ENCODE data around the gene ZMPSTE24. TPM values are rescaled to one million over a fixed set of nuclear protein-coding genes. Genes with fewer than 3 reads are reported as not detected.
"Not testable (repeated sequence)": the region's sequence is repeated elsewhere in the genome, so short reads cannot be mapped to it uniquely, and the experiment has no call there.

ZMPSTE24 gene
- total RNA-seq, 2 experiments from 2014 or later = 20.6 to 21.2 TPM

- no peaks in the 10 kb centered on the region for H3K9me3 Mint-ChIP-seq
- no peak for ATAC-seq (ENCODE audit: low read depth)
- peaks cover 19% of the 10 kb centered on the region for H3K4me1 Mint-ChIP-seq
- no peak overlapping the region for H3K4me3 Mint-ChIP-seq
- DNase-seq = no peak
- H3K36me3 Mint-ChIP-seq = no peaks in the 10 kb centered on the region
- POLR2A ChIA-PET = interaction anchor here (0.7 kb wide), 1 partner anchor 63 kb away, joined by 3 read pairs; no protein-coding TSS in a partner anchor
- H3K27ac Mint-ChIP-seq = no peak overlapping the region
- peaks cover 35% of the 10 kb centered on the region for H3K27me3 Mint-ChIP-seq
Measured at GRCh38 chr1:40318476-40318875, 60.4 kb downstream of the ZMPSTE24 start.

DNA sequence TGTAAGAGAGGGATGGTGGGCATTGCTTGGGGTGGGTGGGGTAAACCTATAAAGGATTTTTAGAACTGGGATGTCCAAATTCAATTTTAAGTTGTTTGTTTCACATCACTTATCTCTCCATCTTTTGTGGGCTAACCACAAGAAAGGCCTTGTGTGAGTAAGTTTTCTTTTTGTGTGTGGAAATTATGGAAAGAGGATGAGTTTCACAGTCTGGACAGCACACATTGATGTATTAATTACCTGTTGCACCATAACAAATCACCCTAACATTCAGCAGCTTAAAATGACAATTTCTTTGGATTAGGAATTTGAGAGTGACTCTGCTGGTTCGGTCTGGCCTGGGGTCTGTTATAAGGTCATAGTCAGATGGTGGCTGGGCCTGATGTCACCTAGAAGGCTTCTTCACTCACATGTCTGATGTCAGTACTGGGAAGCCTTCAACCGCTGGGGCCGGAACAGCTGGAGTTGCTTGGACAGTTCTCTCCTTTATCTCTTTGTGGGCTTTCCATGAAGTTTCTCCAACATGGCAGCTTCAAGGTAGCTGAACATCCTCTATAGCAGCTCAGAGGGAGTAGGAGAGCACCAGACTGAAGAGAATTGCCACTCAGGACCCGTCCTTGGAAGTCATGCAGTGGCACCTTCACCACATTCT, 61.1 kb downstream of the ZMPSTE24 start:
- Mint-ChIP-seq H3K9me3 (no peaks in the 10 kb centered on the region), H3K4me3 (no peak overlapping the region), H3K4me1 (peaks cover 17% of the 10 kb centered on the region), H3K36me3 (no peaks in the 10 kb centered on the region), H3K27me3 (peaks cover 35% of the 10 kb centered on the region), H3K27ac (no peak overlapping the region)
- no peak for DNase-seq
- POLR2A ChIA-PET = interaction anchor here (0.7 kb wide), 1 partner anchor 62 kb away, joined by 3 read pairs; no protein-coding TSS in a partner anchor
- ATAC-seq (ENCODE audit: low read depth) = no peak

DNA sequence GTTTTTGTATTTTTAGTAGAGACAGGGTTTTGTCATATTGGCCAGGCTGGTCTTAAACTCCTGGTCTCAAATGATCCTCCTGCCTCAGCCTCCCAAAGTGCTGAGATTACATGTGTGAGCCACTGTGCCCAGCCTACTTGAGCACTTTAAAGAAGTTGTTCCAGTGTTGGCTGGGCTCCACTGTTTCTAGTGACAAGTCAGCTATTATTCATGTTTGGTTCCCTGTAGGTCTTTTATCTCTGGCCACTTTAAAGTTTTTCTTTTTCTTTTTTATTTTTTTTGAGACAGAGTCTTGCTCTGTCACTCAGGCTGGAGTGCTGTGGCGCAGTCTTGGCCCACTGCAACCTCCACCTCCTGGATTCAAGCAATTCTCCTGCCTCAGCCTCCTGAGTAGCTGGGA, 73.4 kb downstream of the ZMPSTE24 start:
- POLR2A ChIA-PET; DNase-seq; H3K9me3 Mint-ChIP-seq; H3K27ac Mint-ChIP-seq; H3K36me3 Mint-ChIP-seq; H3K4me3 Mint-ChIP-seq; ATAC-seq (ENCODE audit: low read depth); H3K4me1 Mint-ChIP-seq: not testable (repeated sequence)
- H3K27me3 Mint-ChIP-seq = peaks cover 12% of the 10 kb centered on the region

DNA sequence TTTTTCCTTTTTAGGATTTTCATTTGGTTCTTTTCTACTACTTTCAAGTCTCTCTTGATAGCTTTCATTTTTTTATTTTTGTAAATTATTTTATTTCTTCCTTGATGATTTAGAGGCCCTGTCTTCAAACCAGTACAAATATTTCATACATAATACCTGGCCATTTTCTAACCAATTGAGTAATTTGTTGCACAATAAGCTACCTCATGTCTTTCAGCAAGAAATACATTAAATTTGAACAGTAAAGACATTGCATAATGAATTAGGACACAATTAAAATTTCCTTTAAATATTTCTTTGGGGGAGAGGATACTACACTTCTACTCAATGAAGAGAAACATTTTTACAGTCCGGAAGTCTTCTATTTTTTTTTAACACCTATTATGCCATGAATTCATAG, 74.7 kb downstream of the ZMPSTE24 start:
- H3K36me3 Mint-ChIP-seq = no peaks in the 10 kb centered on the region
- DNase-seq (no peak), ATAC-seq (ENCODE audit: low read depth) (no peak)
- H3K9me3 Mint-ChIP-seq = peaks cover 3% of the 10 kb centered on the region
- H3K27me3 Mint-ChIP-seq = peaks cover 12% of the 10 kb centered on the region
- peaks cover 2% of the 10 kb centered on the region for H3K4me1 Mint-ChIP-seq
- H3K4me3 Mint-ChIP-seq = no peak overlapping the region
- H3K27ac Mint-ChIP-seq = no peak overlapping the region
- POLR2A ChIA-PET = no interaction called here

DNA sequence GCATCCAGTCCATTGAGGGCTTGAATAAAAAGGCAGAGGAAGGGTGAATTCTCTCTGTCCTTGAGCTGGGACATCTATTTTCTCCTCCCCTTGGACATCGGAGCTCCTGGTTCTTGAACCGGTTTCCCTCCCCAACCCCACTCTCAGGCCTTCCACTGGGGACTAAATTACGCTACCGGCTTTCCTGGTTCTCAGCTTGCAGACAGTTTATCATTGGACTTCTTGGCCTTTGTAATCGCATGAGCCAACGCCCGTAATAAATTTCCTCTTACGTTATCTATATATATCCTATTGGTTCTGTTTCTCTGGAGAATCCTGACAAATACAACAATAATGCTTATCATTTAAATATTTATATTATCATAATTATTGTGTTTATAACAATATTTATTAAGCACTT, 79.4 kb downstream of the ZMPSTE24 start:
- Mint-ChIP-seq H3K36me3 (no peaks in the 10 kb centered on the region), H3K4me3 (no peak overlapping the region), H3K4me1 (peaks cover 33% of the 10 kb centered on the region), H3K27me3 (peaks cover 2% of the 10 kb centered on the region), H3K27ac (no peak overlapping the region), H3K9me3 (no peaks in the 10 kb centered on the region)
- no peak for DNase-seq
- POLR2A ChIA-PET = interaction anchor here (1.5 kb wide), 1 partner anchor 67 kb away, joined by 3 read pairs; no protein-coding TSS in a partner anchor
- no peak for ATAC-seq (ENCODE audit: low read depth)

DNA sequence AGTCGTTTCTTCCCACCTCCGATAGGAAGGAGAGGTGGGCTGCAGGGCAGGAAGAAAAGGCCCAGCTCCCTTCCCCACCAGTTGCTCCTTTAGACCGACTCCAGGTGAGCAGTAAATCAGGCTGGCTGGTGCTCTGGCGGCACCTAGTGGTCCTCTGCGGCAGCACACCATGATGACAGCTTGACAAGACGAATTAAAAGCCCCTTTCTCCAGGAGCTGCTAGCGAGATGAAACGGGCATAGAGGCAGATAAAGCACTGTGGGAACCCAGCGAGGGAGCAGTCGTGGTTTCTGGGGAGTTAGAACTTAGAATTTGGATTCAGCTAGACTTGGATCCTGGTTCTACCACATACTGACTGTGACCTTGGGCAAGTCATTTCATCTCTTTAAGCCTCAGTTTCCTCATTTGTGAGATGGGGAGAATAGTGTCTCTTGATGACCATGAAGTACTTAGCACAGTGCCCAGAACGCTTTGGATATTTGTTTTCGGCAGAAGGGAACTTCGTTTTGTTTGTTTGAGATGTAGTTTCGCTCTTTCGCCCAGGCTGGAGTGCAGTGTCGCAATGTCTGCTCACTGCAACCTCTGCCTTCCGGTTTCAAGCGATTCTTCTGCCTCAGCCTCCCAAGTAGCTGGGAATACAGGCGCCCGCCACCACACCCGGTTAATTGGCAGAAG, 80.8 kb downstream of the ZMPSTE24 start:
- Mint-ChIP-seq H3K27me3 (no peaks in the 10 kb centered on the region), H3K36me3 (no peaks in the 10 kb centered on the region), H3K4me1 (peaks cover 38% of the 10 kb centered on the region), H3K9me3 (no peaks in the 10 kb centered on the region), H3K27ac (peak overlapping the region; percentile 67), H3K4me3 (peak overlapping the region; percentile 36)
- POLR2A ChIA-PET = interaction anchor here (0.7 to 1.6 kb wide), 7 partner anchors 24 to 254 kb away, joined by 3 to 4 read pairs (median 3); no protein-coding TSS in a partner anchor
- peak; percentile 92 for DNase-seq
- peak; percentile 87 for ATAC-seq (ENCODE audit: low read depth)

DNA sequence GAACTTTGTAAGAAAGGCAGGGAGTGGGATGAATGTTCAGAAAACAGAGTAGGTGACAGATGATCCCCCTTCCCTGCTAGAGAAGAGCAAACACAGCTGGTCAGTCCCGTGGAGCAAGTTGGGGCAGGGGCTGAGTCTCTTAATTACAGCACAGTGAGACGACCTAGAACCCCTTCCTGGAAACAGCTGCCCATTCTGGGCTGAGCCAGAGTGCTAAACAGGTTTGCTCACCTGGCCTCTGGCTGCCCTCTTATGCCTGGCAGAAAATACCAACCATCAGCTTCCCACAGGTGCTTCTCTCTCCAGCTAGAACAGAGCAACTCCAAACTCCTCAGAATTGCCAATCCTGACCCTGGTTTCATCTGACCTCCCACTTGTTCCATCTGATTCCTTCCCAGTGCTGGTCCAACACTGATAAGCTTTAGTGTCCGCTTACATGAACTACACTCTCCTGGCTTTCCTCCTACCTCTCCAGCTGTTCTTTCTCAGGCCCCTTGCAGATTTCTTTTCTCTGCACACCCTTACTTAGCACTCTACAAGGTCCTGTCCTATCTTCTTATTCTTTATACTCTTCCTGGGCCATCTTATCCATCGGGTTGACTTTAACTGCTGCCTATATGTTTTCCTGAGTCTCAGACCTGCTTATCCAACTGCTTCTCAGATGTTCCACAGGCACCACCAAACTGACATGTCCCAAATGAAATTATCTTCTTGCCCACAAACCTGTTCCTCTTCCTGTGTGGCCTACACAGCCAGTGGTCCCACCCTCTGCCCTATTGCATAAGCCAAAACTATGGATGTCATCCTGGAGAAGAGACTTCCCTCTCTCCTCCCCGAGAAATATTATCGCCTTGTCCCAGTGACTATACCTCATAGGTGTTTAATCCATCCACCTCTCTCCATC, 81.6 kb downstream of the ZMPSTE24 start:
- Mint-ChIP-seq H3K27ac (peak overlapping the region; percentile 47), H3K27me3 (no peaks in the 10 kb centered on the region), H3K4me1 (peaks cover 42% of the 10 kb centered on the region), H3K9me3 (no peaks in the 10 kb centered on the region), H3K36me3 (no peaks in the 10 kb centered on the region), H3K4me3 (no peak overlapping the region)
- DNase-seq (no peak), ATAC-seq (ENCODE audit: low read depth) (no peak)
- POLR2A ChIA-PET = interaction anchor here (1.1 to 1.6 kb wide), 4 partner anchors 49 to 255 kb away, joined by 3 to 4 read pairs (median 4); no protein-coding TSS in a partner anchor

DNA sequence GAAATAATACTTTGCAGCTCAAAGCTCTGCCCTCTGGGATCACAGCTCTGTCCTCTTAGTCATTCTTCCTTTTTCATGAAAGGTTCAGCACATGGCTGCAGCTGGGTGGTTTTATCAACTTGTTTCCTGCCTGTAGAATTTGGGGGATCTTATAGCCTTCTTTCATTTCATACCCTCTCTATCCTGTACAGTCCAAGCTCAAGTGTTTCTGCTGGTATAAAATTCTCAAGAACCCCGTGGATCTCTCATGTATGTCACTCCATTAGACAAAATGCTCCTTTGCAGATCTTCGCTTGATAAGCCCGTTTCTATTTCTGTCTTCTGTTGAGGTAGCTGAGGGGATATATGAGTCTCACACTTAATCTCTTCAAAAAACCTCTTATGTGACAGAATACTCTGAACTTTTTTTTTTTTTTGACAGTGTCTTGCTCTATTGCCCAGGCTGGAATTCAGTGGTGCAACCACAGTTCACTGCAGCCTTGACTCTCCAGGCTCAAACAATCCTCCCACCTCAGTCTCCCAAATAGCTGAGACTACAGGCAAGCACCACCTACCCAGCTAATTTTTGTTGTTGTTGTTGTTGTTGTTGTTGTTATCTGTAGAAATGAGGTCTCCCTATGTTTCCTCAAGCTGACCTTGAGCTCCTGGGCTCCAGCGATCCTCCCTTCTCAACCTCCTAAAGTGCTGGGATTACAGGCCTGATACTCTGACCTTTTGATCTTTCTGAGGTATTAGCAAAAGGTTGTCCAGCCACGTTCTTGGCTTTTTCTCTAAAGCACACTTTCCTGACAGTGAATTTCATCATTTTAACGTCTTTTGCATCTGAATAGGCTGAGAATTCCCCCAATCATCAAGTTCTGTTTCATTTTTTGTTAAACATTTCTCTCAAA, 83.7 kb downstream of the ZMPSTE24 start:
- H3K27me3 Mint-ChIP-seq = no peaks in the 10 kb centered on the region
- POLR2A ChIA-PET = interaction anchor here (0.6 to 1.7 kb wide), 7 partner anchors 32 to 350 kb away, joined by 3 to 6 read pairs (median 5); partner anchors contain the start of genes NFYC, SMAP2 and ZMPSTE24
- DNase-seq (no peak), ATAC-seq (ENCODE audit: low read depth) (no peak)
- peak overlapping the region; percentile 65 for H3K27ac Mint-ChIP-seq
- no peaks in the 10 kb centered on the region for H3K9me3 Mint-ChIP-seq
- peaks cover 46% of the 10 kb centered on the region for H3K4me1 Mint-ChIP-seq
- no peaks in the 10 kb centered on the region for H3K36me3 Mint-ChIP-seq
- H3K4me3 Mint-ChIP-seq = no peak overlapping the region

GRCh38 chr1:40342381-40342717, 84.3 kb downstream of the ZMPSTE24 start:
- not testable (repeated sequence) for H3K36me3 Mint-ChIP-seq; DNase-seq; H3K9me3 Mint-ChIP-seq; ATAC-seq (ENCODE audit: low read depth); H3K4me3 Mint-ChIP-seq; H3K27me3 Mint-ChIP-seq
- POLR2A ChIA-PET = interaction anchor here (0.6 to 1.7 kb wide), 3 partner anchors 31 to 349 kb away, joined by 3 to 5 read pairs (median 5); partner anchors contain the start of genes NFYC and SMAP2
- Mint-ChIP-seq H3K27ac (peak overlapping the region; percentile 65), H3K4me1 (peaks cover 46% of the 10 kb centered on the region)

Other genes with a start within 250 kb of the ZMPSTE24 start
- gene CAP1, start 217.5 kb upstream of the ZMPSTE24 start, total RNA-seq = 100 to 1,000 TPM; 579 to 614 TPM
- 10 to 100 TPM; 71.3 to 74.6 TPM for gene PPT1, start 161.0 kb upstream of the ZMPSTE24 start, total RNA-seq
- gene RLF, start 96.8 kb upstream of the ZMPSTE24 start, total RNA-seq = 10 to 100 TPM; 22.4 to 22.8 TPM
- not detected for gene TMCO2, start 10.3 kb upstream of the ZMPSTE24 start, total RNA-seq
- 1 to 10 TPM; 6.0 to 7.2 TPM for gene COL9A2, start 59.0 kb downstream of the ZMPSTE24 start, total RNA-seq
- gene SMAP2, start 115.5 kb downstream of the ZMPSTE24 start, total RNA-seq = 100 to 1,000 TPM; 133 to 138 TPM
- 1 to 10 TPM; 5.2 to 6.3 TPM for gene ZFP69B, start 192.2 kb downstream of the ZMPSTE24 start, total RNA-seq
- gene ZFP69, start 219.1 kb downstream of the ZMPSTE24 start, total RNA-seq = 1 to 10 TPM; 2.3 to 2.9 TPM

All from activated naive CD8-positive, alpha-beta T cell treated with anti-CD3 and anti-CD28 coated beads, Interleukin-2, amount 10 ng/mL, durations not matched to agents 7 days and 5 days (primary cell).